ENCODE data around the gene EIF2A. TPM values are rescaled to one million over a fixed set of nuclear protein-coding genes. Genes with fewer than 3 reads are reported as not detected.

EIF2A gene
- polyA plus RNA-seq, 2 of the 4 experiments (the other 2 are of a cell fraction), result 105 to 141 TPM

- ChIA-PET POLR2A (no interaction called here), CTCF (interaction anchor here (1.1 to 2.4 kb wide), 2 partner anchors 10 to 17 kb away, joined by 4 to 12 read pairs; no protein-coding TSS in a partner anchor)
- Histone ChIP-seq H3K4me2 (no peak overlapping the region), H3K27ac (no peak overlapping the region), H3K4me1 (no peaks in the 10 kb centered on the region), H3K9me3 (no peaks in the 10 kb centered on the region), H3K4me3 (no peak overlapping the region)
- TF ChIP-seq CHD4 (IDR thresholded peaks at IDR 0.05; ENCODE audit: borderline replicate concordance) (no peak), EP300 (IDR thresholded peaks at IDR 0.05) (no peak)
- ATAC-seq (peak; percentile 64 to 78; a peak in 5 of 6 replicates), DNase-seq (ENCODE audit: low read depth in 1 of 2, low spot score in 1 of 2) (no peak), FAIRE-seq (no peak)
- WGBS (ENCODE audit: missing lambda C conversion rate), result 61% methylated on average over 2 of the region's 2 CpGs
These were observed 25.1 kb upstream of the EIF2A start for GRCh38 chr3:150521463-150521862.

GRCh38 chr3:150523538-150523937, 23.0 kb upstream of the EIF2A start:
- H3K9me3 ChIP-seq, result no peaks in the 10 kb centered on the region
- FAIRE-seq, result no peak
- no peak overlapping the region for H3K4me2 ChIP-seq
- H3K4me3 ChIP-seq, result no peak overlapping the region
- no peak for ATAC-seq
- DNase-seq (ENCODE audit: low read depth in 1 of 2, low spot score in 1 of 2), result no peak
- no peak for TF ChIP-seq ZSCAN20 (CRISPR knock-in tag; IDR thresholded peaks at IDR 0.05)
- TF ChIP-seq HEYL (CRISPR knock-in tag; IDR thresholded peaks at IDR 0.05), result no peak
- no peak for TF ChIP-seq NR3C1 (IDR thresholded peaks at IDR 0.05)
- no peak for TF ChIP-seq CBX8 (IDR thresholded peaks at IDR 0.05)
- TF ChIP-seq E2F6 (IDR thresholded peaks at IDR 0.05; ENCODE audit: borderline replicate concordance, low read depth), result no peak
- no peak for TF ChIP-seq NFE2L2 (conservative IDR thresholded peaks at IDR 0.05; ENCODE audit: low read length)
- no peak for TF ChIP-seq REST (IDR thresholded peaks at IDR 0.05)
- no peak for TF ChIP-seq CEBPB (IDR thresholded peaks at IDR 0.05)
- ChIA-PET CTCF (interaction anchor here (0.6 to 1.5 kb wide), 2 partner anchors 19 to 275 kb away, joined by 3 to 5 read pairs; no protein-coding TSS in a partner anchor), POLR2A (no interaction called here)
- 87% methylated on average over 2 of the region's 2 CpGs for WGBS (ENCODE audit: missing lambda C conversion rate)
- H3K27ac ChIP-seq, result no peak overlapping the region
- H3K4me1 ChIP-seq, result no peaks in the 10 kb centered on the region

- Histone ChIP-seq H3K4me1 (no peaks in the 10 kb centered on the region), H3K4me3 (no peak overlapping the region), H3K27ac (no peak overlapping the region), H3K9me3 (no peaks in the 10 kb centered on the region), H3K4me2 (no peak overlapping the region)
- CTCF ChIA-PET, result interaction anchor here (1.1 to 2.7 kb wide), 9 partner anchors 10 to 615 kb away, joined by 3 to 14 read pairs (median 3); partner anchors contain the start of genes EIF2A and SERP1
- TF ChIP-seq HMGXB4 (CRISPR knock-in tag; IDR thresholded peaks at IDR 0.05; ENCODE audit: borderline replicate concordance) (no peak), TFCP2L1 (CRISPR knock-in tag; IDR thresholded peaks at IDR 0.05) (no peak), SREBF2 (IDR thresholded peaks at IDR 0.05) (no peak), MAFK (IDR thresholded peaks at IDR 0.05; ENCODE audit: partially characterized antibody) (no peak), ZNF302 (CRISPR knock-in tag; IDR thresholded peaks at IDR 0.05) (no peak), PBX3 (IDR thresholded peaks at IDR 0.05) (no peak), BCL3 (IDR thresholded peaks at IDR 0.05) (no peak), FOSB (CRISPR knock-in tag; IDR thresholded peaks at IDR 0.05) (no peak)
- POLR2A ChIA-PET, result no interaction called here
- WGBS (ENCODE audit: missing lambda C conversion rate), result 58% methylated on average over 10 of the region's 10 CpGs
- no peak for FAIRE-seq
- DNase-seq (ENCODE audit: low read depth in 1 of 2, low spot score in 1 of 2), result no peak
- ATAC-seq, result no peak
These were observed 18.9 kb upstream of the EIF2A start for GRCh38 chr3:150527464-150528255.
